HL-60/S4 (cell line): ENCODE results near the gene INAVA.

Source experiments
- in situ Hi-C: fragments of 300-500 bp; cut with MboI; formaldehyde crosslinking; loops from 2 replicates; pipeline ENCODE4 v1.14.3; 2022; ENCODE audit warnings: low sequenced_read_pairs

Gene INAVA

DNA sequence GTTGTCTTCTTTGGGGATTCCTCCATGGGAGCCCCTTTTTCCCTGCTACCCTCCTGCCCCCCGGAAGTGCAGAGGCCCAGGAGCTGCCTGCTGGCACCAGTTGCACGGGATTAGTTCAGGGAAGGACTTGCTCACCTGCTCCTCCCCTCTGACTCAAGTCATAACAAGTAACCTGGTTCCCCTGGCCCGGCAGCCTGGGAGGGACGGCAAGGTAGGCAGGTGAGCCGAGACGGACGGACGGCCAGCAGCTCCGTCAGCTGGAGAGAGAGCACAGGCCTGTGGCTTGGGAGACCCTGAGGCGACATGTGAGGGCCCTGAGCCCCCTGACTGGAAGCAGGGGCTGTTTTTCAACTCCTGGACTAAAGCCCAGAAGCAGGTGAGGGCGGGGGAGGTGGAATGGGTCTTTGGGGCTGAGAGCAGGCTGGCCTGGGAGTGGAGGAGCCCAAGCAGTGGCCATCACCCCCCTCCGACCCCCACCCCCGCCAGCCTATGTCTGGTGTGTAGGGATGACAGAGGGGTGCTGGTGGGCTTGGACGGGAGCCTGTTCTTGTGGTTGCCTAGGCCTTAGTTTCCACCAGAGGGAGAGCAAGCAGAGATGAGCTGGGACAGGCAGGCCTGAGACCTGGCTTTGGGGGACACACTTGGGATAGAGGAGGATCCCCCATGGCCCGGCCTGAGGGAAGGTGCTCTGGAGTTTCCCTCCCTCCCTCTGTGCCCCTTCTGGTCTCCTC lies at the start of gene INAVA:
Gene INAVA, plus strand, starts transcription at position 189 of the 731 bp plus-strand sequence. CDS start 3,501 bp downstream, outside the sequence.
- in situ Hi-C loops = no loop called here

DNA sequence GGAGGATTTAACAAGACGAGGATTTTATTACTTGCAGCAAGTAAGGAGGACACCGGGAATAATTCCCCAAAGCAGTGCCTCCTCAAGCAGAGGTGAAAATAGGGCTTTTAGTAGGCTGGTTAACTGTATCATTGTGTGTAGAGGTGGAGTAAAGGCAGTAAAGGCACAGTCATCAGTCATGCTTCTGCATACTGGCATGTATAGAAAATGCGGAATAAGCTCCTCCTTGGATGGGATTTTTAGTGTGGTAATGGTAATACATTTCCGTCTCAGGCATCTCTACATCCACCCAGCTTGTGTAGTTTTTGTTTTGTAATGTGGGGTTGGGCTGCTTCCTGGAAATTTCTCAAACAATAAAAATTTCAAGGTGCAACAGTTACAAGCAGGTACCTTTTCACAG lies 49.3 kb upstream of the INAVA start:
- in situ Hi-C loops = no loop called here

GRCh38 chr1:200846398-200846797 lies 48.3 kb upstream of the INAVA start:
- in situ Hi-C loops = no loop called here

DNA sequence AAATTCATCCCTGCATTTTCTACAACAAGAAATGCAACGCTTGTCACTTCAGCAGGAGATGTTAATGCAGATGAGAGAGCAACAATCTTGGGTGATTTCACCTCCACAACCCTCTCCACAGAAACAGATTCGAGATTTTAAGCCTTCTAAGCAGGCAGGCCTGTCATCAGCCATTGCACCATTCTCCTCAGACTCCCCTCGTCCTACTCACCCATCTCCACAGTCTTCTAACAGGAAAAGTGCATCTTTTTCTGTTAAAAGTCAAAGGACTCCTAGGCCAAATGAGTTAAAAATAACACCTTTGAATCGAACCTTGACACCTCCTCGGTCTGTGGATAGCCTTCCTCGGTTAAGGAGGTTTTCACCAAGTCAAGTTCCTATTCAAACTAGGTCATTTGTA lies 45.3 kb upstream of the INAVA start:
- in situ Hi-C loops = no loop called here

DNA sequence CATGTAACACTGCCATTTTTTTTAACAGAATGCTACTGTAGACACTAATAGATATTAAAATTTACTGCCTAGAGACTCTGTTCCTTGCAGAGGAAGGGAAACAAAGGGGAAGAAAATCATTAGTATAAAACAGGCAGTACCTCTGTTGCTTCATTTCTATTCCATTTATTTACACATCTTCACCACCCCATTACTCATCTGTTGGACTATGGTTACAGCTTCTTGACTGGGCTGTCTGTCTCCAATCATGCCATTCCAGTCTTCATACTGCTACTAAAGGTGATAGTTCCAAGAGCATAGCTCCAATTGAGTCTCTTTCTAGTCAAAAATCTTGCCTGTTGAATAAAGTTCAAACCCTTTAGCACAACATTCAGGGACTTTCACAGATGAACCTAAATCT lies 44.1 kb upstream of the INAVA start:
- in situ Hi-C loops = no loop called here

GRCh38 chr1:200856716-200857357 lies 37.9 kb upstream of the INAVA start:
- in situ Hi-C loops = no loop called here

- in situ Hi-C loops = no loop called here
Measured at GRCh38 chr1:200857804-200858203, 36.9 kb upstream of the INAVA start.

- in situ Hi-C loops = no loop called here
Measured at GRCh38 chr1:200861937-200862647, 32.6 kb upstream of the INAVA start.

DNA sequence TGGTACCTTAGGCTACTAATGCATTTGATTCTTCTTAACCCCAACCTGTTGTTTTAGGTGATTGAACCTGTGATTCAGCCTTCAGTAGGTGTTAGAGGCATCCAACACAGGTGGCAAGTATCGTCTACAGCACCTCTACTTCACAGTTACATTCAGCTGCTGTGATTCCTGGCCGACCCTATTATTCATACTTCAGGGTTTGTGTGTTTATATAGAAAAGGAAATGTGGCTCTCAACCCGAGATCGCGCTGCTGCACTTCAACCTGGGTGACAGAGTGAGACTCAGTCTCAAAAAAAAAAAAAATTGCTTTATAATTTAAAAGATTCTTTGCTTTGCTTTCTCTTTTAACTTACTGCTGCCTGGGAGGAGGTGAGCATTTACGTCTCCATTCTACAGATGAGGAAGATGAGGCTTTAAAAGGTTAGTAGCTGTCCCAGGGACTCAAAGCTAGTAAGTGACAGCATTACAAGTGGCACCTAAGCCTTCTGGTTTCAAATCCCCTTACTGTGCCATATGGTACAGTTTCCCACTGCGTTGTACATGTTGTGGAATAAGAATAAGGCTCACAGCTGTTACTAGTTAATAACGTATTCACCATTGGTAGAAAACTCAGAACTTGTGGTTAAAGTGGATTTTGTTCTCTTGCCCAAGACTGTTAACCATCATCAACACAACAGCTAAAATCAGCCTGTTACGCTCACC lies 31.8 kb upstream of the INAVA start:
- in situ Hi-C loops = no loop called here

DNA sequence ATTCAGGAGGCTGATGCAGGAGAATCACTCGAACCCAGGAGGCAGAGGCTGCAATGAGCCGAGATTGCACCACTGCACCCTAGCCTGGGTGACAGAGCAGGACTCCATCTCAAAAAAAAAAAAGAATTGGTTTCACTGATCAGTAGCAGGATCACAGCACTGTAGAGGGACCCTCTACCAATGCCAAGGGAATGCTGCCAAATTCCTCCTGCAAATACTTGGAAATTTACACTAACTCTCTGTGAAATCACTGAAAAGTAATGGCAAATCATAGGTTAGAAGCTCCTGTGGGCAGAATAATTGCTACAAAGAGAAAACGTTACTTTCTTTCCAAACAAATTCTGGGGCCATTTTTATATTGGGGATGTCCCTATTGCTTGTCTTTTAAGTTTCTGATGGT lies 28.6 kb upstream of the INAVA start:
- in situ Hi-C loops = no loop called here

DNA sequence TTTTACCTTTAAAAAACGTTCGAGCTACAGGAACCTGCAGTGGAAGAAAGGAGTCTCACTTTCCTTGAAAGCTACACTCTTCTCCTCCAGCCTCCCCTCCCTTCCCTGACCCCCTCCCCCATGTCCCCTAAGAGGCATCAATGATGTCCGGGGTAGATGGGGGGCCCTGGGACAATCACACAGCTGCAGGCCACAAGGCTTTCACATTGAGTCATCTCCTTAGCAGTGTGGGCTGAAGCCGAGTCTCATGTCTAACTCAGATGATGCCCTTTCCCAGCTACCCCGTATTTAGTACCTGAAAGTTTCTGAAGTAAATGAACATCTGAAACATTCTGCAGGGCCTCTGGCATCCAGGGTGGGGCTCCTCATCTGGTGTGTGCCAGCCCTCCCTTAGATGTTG lies 28.2 kb upstream of the INAVA start:
- in situ Hi-C loops = no loop called here

GRCh38 chr1:200867018-200867811 lies 27.5 kb upstream of the INAVA start:
- in situ Hi-C loops = no loop called here

DNA sequence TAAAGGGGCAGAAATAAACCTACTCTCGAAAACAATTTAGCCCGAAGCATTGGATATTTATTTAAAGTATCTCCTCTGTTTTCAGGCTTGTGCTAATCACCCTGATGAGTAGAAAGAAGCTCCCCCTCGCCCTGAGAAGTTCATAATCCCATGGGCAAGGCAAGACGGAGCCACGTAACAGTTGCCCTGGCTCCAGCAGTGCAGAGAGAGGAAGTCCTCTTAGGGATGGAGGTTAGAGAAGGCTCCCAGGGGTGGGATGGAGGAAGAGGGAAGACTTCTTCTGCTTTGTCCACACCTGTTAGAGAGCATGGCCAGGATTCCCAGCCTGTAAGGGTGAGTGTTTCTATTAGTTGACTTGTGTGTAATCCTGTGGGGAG lies 25.3 kb upstream of the INAVA start:
- in situ Hi-C loops = no loop called here

- in situ Hi-C loops = no loop called here
Measured at GRCh38 chr1:200869753-200870391, 24.8 kb upstream of the INAVA start.

DNA sequence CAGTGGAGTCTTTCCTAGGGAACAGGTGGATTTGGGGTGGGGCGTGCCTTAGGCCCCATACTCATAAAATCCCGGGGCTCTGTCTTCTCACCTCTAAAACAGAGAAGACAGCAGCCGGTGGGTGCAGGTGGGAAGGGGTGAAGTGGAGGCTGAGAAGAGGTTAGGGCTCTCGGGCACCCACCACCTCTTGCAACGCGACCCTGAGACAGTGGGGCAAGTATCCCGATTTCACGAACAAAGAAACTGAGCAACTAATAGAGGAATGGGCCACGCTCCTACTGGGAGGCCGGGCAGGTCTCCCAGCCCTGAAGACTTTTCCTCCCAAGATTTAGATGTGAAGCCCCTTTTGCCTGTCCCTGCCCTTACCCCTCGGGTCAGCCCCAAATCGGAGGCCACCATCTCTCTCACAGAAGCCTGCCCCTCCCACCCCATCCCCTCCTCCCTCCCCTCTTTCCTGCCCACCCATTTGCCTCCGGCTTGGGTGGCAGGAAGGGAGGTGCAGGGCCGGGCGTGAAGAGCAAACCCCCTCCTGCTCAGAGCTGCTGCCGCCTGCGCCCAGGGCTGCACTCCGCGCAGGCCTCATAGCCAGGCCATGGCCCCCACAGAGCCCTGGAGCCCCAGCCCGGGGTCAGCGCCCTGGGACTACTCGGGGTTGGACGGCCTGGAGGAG lies 22.1 kb upstream of the INAVA start, which contains the start of gene GPR25:
Gene GPR25, plus strand, starts transcription at position 536 of the 670 bp plus-strand sequence. Its CDS starts 57 bp downstream, at position 593.
- in situ Hi-C loops = no loop called here

GRCh38 chr1:200873116-200873670 lies 21.5 kb upstream of the INAVA start:
- in situ Hi-C loops = no loop called here

- in situ Hi-C loops = no loop called here
Measured at GRCh38 chr1:200873671-200874397, 20.9 kb upstream of the INAVA start.

GRCh38 chr1:200874694-200875093 lies 20.0 kb upstream of the INAVA start:
- in situ Hi-C loops = no loop called here
